GM10266 (cell line): Measurements from ENCODE around the gene TIMP1.

Source experiments
- DNase-seq: peaks from one replicate; pipeline ENCODE4 v3.0.0; 2012; ENCODE audit errors: extremely low spot score
- TF ChIP-seq, protein P1 (sequence below): IDR thresholded peaks from 2 replicates; pipeline ENCODE4 v1.5.1; 2012; ENCODE audit warnings: mild to moderate bottlenecking, low read depth; ENCODE audit not compliant: control insufficient read depth, insufficient read depth; ENCODE audit errors: missing control alignments

TIMP1 gene

DNA sequence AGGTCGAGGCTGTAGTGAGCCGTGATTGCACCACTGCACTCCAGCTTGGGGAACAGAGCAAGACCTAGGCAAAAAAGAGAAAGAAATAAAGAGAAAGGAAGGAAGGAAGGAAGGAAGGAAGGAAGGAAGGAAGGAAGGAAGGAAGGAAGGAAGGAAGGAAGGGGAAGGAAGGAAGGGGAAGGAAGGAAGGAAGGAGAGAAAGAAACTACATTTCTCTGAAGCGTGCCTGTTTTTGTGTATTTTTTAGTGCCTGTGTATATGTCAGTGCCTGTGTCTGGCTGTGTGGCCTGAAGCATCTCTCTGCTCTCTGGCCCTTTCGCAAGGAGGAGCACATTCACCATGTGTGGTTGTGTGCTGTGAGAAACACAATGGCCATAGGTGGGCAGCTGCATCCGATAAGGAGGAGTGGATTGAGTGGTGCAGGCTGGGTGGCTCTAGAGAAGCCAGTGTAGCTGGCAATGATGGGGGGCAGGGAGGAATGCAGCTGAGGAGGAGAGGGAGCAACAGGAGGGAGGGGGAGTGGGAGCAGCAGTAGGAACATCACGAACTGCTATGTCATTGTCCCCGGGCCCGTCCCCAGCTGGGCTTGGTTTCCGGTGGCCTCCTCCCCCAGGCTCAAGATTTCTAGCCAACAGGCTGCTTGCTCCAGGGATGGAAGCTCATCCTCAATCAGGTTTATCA is 26.0 kb downstream of the TIMP1 start:
- DNase-seq = no peak
- TF ChIP-seq, protein P1, sequence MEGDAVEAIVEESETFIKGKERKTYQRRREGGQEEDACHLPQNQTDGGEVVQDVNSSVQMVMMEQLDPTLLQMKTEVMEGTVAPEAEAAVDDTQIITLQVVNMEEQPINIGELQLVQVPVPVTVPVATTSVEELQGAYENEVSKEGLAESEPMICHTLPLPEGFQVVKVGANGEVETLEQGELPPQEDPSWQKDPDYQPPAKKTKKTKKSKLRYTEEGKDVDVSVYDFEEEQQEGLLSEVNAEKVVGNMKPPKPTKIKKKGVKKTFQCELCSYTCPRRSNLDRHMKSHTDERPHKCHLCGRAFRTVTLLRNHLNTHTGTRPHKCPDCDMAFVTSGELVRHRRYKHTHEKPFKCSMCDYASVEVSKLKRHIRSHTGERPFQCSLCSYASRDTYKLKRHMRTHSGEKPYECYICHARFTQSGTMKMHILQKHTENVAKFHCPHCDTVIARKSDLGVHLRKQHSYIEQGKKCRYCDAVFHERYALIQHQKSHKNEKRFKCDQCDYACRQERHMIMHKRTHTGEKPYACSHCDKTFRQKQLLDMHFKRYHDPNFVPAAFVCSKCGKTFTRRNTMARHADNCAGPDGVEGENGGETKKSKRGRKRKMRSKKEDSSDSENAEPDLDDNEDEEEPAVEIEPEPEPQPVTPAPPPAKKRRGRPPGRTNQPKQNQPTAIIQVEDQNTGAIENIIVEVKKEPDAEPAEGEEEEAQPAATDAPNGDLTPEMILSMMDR = no peak

DNA sequence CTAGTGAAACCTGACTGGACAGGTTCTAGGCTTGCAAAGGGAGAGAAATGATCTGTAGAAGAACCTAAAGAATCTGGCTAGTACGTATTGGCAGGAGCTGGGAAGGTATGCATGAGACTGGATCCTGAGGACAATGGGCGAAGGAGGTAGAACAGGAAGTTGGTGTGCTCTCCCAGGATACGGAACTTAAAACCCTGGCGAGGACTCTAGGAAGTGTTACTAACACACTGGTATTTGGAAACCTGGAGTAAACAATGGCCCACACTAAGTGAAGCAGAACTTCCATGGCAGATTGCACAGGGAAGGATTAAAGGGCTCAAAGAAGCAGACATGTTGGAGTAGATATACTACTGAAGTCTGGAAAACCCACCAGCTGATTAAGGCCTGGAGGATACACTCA is 28.3 kb downstream of the TIMP1 start:
- no peak for DNase-seq
- TF ChIP-seq, protein P1 = no peak

DNA sequence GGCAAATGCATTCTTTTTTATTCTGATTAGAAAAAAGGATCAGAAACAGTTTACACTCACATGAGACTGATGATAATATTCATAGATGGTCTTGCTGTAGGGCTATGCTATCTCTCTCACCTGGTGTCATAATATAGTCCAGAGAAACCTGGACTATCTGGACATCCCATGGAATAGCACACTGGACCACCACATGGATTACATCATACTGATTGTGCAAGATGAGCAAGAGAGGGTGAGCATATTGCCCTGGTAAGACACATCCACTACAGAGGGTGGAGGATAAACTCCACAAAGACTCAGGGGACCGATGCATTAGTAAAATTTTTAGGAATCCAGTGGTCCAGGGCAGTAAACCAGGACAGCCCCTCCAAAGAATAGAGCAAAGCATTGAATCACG is 29.3 kb downstream of the TIMP1 start:
- TF ChIP-seq, protein P1 = no peak
- no peak for DNase-seq

DNA sequence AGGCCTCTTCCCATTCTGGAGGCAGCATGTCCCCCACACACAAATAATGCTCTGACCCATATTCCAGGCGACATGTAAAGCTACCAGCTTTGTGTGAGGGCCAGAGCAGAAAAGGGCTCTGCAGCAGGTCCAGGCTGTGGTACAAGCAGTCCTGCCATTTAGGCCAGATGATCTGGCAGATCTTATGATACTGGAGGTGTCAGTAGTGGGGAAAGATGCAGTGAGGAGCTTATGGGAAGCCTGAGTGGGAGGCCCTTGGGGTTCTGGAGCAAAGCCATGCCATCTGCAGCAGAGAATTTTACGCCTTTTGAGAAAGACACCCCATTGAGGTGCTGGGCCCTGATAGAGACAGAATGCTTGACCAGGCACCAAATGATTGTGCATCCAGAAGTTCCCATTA is 29.7 kb downstream of the TIMP1 start:
- no peak for DNase-seq

DNA sequence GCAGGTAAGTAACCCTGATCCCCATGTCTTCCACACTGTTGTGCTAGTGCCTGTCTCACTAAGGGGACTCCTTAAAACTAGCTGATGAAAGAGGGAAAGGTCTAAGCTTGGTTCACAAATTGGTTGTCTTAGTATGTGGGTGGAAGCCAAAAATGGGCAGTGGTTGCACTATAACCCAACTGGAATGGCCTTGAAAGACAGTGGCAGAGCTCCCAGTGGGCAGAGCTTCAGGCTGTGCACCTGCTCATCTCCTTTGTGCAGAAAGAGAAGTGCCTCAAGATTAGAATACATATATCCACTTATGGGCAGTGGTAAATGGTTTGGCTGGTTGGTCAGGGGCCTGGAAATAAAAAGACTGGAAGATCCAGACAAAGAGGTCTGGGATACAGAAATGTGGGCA is 30.2 kb downstream of the TIMP1 start:
- DNase-seq = no peak
- TF ChIP-seq, protein P1 = no peak

More for the DNA sequence above, 29.7 kb downstream of the TIMP1 start:
- TF ChIP-seq, protein P1 = no peak

DNA sequence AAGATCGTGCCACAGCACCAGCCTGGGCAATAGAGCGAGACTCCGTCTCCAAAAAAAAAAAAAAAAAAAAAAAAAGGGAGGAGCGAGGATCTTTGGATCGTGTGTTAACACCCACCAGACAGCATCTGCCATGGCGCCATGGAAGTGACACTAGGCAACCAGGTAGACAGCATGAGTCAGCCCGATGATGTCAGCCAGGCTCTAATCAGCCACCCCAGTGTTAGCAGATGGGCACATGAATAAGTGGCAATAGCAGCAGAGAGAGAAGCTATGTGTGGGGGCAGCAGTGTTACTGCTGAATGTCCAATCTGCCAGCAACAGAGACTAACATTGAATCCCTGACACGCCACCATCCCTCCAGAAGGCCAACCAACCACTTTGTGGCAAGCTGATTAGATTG is 30.8 kb downstream of the TIMP1 start:
- DNase-seq = no peak
- TF ChIP-seq, protein P1 = no peak

DNA sequence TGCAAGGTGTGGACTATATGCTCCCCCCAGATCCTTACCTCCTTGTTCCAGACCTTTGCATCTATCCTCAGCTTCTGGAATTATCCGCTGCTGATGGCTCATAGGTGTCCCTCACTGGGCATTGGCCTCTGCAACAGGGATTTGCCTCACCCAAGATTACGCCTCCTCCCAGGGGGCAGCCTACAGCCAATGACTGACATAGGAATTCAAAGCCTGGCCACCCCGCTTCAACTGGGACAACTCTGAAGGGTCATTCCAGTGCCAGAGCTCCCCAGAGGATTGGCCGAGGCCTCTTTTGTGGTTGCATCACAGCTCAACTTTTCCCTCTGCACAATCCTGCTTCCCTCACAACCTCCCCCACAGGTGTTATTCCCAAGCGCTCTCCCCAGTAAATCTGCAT is 32.4 kb downstream of the TIMP1 start:
- TF ChIP-seq, protein P1 = no peak
- DNase-seq = no peak
